HG03066 (cell line): ENCODE results near the gene CHKB.

ENCODE experiments used
- ATAC-seq: cut with Tn5 transposase; IDR thresholded peaks from one replicate; pipeline ENCODE4 v1.9.1; 2021; ENCODE audit warnings: low read depth; ENCODE audit not compliant: unreplicated experiment

The CHKB gene

GRCh38 chr22:50576806-50577696, 5.6 kb downstream of the CHKB start:
- no peak for ATAC-seq

DNA sequence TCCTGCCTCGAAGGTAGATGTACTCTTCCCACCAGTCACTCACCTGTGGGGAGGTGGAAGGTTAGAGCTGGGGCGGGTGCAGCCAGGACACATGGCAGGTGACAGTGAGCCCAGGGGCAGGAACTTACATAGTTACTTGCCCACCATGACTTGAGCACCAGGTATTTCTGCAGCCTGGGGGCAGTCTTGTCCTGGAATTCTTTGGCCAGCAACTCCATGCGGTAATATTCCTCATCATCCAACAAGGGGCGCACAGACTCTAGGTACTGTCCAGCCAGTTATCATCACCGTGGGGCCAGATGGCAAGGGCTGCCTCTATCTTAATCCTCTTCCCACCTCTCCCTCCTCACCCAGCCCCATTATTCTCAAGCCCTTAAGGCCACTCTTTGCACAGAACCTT, 6.6 kb downstream of the CHKB start:
- ATAC-seq: no peak

- ATAC-seq: no peak
Measured at GRCh38 chr22:50575426-50575941, 7.2 kb downstream of the CHKB start.

- ATAC-seq: no peak
Measured at GRCh38 chr22:50574383-50574755, 8.3 kb downstream of the CHKB start.

DNA sequence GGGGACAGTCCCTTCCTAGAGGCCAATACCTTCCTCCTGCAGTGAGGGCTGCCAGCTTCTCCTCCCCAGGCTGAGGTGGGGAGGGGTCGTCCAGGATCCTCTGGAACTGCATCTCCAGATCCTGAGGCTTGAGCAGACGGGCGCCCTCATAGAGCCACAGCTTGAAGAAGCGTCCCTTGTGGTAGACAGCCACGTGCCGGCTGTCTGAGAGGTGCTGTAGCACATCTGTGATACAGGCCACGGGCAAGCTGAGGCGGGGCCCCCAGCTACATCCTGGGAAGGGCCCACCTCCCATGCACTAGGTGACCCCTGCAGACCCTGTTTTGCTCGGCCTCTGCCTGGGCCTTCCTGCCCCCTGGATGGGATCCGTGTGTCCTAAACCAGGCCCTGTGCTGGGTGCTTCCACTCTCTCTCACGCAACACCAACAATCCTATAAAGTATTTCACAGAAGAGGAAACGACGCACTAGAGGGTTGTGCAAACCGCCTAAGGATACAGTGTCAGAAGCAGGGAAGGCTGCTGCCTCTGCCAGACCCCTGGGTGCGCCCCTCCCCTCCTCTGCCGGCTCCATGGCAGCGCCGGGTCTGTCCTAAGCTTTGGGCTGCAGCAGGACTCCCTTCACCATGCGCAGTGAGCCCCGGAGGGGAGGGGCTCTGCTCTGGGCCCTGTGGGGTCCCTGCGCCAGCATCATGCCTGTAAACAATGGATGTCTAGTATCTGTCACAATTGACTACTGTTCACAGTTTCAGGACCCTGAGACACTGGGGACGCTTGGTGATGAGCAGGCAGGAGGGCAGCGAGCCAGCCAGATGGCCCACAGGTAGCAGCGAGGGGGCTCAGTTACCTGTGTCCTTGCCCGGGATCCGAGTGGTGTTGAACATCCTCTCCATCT, 8.9 kb downstream of the CHKB start:
- no peak for ATAC-seq

- no peak for ATAC-seq
Measured at GRCh38 chr22:50572965-50573364, 9.7 kb downstream of the CHKB start.

DNA sequence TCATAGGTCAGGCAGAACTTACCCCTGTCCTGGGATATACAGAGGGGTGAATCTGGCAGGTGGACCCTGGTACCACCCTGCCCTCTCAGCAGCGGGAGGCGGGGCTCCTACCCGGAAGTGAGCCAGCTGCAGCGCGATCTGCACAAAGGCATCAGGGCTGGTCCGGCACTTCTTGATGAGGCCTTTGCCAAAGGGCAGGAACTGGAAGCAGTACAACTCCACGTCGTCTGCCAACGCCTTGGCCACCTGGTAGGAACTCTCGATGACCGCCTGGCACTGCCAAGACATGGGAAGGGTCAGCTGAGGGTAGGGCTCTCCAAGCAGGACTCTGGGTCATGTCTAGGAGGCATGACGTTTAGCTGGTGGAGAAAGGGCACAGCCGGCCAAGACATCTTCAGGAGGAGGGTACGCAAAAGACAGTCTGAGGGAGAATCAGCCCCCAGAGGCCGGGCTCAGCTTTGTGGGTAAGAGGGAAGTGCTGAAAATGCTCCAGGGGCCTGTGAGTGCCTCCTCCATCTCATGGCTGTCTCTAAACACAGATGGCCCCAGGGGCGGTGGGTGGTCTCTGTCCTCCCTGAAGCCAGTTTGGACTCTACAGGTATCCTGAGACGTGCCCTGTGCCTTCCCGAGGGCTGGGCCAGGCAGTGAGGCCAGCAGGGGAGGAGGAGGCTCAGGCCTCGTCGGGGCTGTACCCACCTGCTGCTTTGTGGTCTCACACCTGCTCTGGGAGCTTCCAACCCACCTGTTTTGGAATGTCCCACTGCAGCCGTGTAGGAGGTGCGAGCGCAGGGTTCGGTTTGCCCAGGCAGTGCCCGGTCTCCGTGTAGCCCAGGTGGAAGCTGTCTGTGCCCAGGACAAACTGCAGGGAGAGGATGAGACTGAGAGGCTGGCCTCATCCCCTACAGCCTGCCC, 11.1 kb downstream of the CHKB start:
- no peak for ATAC-seq

DNA sequence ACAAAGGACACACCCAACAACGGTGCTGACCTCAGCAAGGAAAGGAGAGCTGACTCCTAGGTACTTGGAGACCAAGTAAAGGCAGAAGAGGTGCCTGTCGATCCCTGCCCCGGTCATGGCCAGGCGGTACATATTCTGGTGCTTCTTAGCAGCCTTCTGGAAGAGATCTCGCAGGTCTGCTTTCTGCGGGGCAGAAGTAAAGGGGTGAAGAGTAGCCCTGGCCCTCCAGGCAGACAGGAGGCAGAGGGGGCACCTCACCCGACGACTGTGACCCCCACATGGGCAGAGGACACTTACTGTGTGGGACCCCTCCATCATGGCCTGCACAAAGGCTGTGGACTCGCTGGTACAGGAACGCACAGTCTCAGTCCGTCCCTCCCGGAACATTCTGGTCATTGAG, 11.8 kb downstream of the CHKB start:
- ATAC-seq: no peak

- no peak for ATAC-seq
Measured at GRCh38 chr22:50569896-50570535, 12.6 kb downstream of the CHKB start.

DNA sequence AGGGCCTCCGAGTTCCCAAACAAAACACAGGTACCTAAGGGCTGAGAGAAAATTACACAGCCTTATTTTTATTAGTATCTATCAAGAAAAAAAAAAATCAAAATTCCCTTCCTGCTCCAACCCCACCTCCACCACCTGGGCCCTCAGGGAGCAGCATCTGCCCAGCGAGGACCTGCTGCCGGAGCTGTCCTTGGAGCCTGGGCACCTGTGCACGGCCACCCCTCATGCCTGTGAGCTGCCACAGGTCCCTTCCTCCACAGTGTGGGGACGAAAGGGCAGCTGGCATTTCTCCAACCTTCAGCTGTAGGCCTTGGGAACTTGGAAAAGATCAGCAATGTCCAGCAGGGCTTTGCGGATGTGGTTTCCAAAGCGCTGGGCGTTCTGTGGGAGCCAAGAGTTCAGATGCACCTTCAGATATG, 13.6 kb downstream of the CHKB start:
- ATAC-seq: no peak

DNA sequence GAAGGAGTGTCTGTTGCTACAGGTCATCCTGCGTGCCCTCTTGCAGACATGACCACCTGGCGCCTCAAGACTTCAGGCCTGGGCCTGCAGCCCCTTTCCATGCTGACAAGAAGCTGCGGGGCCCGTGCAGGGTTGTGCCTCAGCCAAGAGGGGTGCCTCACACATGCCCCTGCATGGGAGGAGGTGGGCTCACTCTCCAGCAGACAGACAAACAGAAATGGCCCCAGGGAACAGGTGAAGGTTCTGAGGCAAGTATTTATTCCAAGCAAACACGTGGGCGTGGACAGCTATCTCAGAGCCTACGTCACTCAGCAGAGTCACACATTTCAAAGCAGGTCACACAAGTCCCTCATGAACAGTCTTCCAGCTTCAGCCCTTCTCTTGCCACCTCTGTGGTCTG, 14.0 kb downstream of the CHKB start:
- no peak for ATAC-seq

- ATAC-seq: no peak
Measured at GRCh38 chr22:50567721-50568252, 14.9 kb downstream of the CHKB start.

GRCh38 chr22:50564289-50564688, 18.4 kb downstream of the CHKB start:
- ATAC-seq: no peak

GRCh38 chr22:50563413-50564160, 19.1 kb downstream of the CHKB start:
- no peak for ATAC-seq

DNA sequence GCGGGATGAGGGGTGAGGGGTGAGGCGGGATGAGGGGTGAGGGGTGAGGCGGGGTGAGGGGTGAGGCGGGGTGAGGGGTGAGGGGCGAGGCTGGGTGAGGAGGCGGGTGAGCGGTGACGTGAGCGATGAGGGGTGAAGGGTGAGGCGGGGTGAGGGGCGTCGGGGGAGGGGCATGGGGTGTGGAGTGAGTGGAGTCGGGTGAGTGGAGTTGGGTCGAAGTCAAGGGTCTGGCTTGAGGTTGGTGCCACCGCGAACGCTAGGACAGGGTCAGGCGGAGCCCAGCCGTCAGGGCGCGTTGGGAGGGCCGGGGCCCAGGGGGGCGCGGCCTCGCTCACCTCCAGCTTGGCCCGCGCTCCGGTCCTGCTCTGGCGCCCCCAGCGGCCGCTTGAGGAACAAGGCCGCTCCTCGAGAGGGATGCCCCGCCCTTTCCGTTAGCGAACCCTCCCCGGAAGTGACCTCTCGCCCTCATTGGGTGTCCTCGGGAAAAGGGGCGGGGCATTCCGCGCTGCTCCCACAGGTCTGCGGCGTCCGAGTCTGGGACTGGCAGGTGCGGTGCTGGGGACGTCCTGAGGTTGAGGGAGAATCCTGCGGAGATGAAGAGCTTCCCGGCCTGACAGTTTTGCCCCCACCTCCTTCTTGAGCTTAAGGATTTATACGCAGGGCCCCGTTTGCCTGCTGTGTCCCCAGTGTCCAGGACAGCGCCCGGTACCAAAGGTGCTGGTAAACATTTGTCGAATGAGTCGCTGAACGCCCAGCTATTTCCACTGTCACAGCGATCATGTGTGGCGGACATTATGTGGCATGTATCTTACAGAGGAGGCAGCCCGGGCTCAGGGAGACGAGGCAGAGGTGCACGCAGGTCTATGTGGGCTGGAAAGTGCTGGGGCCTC, 19.9 kb downstream of the CHKB start, which contains the start of gene SYCE3:
Gene SYCE3, minus strand, starts transcription at position 397 of the 890 bp plus-strand sequence. CDS start 6,514 bp downstream, outside the sequence.
- peak; percentile 93 for ATAC-seq

GRCh38 chr22:50561401-50562358, 21.0 kb downstream of the CHKB start:
- no peak for ATAC-seq

GRCh38 chr22:50560034-50560433, 22.6 kb downstream of the CHKB start:
- no peak for ATAC-seq
